ENCODE data around the gene NFIL3.

Gene NFIL3

DNA sequence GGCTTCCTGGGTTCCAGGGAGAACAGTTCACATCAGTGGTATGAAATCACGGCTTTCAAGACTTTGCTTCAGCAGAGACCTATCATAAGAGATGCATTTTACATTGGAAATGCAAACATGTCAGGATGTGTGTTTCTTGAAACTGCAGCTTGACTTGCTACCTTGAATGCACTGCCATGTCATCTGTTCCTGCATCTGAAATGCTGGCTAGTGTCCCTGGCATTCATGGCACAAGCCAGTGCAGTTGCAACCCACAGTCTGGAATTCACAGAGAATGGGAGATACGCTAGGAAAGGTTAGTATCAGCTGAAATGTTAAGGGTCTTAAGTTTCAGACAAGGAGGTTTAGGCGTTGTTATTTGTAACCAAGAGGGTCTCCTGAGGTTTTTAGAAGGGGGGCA lies 24.7 kb downstream of the NFIL3 start:
- TF ChIP-seq, protein P1, sequence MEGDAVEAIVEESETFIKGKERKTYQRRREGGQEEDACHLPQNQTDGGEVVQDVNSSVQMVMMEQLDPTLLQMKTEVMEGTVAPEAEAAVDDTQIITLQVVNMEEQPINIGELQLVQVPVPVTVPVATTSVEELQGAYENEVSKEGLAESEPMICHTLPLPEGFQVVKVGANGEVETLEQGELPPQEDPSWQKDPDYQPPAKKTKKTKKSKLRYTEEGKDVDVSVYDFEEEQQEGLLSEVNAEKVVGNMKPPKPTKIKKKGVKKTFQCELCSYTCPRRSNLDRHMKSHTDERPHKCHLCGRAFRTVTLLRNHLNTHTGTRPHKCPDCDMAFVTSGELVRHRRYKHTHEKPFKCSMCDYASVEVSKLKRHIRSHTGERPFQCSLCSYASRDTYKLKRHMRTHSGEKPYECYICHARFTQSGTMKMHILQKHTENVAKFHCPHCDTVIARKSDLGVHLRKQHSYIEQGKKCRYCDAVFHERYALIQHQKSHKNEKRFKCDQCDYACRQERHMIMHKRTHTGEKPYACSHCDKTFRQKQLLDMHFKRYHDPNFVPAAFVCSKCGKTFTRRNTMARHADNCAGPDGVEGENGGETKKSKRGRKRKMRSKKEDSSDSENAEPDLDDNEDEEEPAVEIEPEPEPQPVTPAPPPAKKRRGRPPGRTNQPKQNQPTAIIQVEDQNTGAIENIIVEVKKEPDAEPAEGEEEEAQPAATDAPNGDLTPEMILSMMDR (IDR thresholded peaks at IDR 0.05; ENCODE audit: low read depth, low read length, missing control alignments): no peak
- DNase-seq (ENCODE audit: low read depth): no peak
- no peak overlapping the region for H3K4me3 ChIP-seq (ENCODE audit: low read depth, low read length)
- in situ Hi-C loops (cut with HindIII; ENCODE audit: low sequenced_read_pairs): loop anchor here (5.0 kb wide), 1 partner anchor 37 kb away; the partner anchor contains the start of gene AUH

DNA sequence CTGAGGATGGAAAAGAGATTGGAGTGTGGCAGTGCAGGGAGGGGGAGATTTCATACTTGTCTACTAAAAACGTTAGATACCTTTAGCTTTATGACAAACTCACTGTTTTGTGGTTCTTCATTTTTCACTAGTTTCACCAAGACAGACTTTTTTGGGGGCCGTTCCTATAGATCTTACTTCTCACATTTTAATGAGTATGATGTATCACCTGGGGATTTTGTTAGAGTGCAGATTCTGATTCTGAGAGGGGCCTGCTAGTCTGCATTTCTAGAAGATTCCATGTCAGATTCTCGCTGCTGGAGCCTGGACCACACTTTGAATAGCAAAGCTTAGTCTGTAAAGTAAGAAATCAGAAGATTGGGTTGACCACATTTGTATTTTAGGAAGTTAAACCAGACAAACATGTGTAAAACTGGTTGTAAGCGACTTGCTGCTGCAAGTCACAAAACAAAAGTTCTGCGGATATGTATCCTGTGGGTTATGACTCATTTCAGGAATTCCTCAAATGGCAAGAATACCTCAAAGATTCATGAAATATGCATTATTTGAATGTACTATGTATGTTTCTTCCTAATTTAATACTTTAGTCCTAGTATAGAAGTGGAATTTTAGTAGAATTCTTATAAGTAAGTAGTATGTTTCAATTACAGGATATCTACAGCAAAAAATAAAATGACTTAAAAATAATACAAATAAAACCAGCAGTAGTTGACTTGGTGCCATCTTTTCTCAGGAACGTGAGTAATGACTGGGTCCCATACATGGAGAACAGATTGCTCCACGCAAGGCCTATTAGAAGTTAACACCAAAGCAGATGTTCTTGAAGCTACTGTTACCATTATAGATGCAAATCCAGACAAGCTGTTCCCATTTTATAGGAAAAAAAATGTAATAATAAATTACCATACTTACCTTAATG lies 27.8 kb downstream of the NFIL3 start:
- in situ Hi-C loops (cut with HindIII; ENCODE audit: low sequenced_read_pairs): loop anchor here (5.0 kb wide), 1 partner anchor 34 kb away; the partner anchor contains the start of gene AUH
- DNase-seq (ENCODE audit: low read depth): peak; percentile 87
- no peak overlapping the region for H3K4me3 ChIP-seq (ENCODE audit: low read depth, low read length)
- TF ChIP-seq, protein P1 (IDR thresholded peaks at IDR 0.05; ENCODE audit: low read depth, low read length, missing control alignments): no peak

DNA sequence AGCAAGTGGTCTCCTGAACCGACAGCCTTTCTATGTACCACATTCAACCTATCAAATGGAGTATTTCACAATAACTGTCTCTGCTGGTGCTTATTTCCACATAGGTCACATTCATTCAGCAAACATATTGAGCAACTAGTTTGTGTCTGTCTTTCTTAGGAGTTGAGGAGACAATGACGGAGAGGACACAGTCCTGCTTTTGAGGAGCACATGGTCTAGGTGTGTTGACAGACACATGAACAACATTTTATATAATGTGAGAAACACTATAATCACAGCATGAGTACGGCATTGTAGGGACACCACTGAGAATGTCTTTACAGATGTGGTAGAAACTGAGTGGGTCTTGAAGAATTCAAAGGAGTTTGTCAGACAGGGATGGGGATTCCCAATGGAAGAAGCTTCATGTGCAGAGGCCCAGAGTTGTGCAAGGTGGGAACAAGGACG lies 28.5 kb downstream of the NFIL3 start:
- TF ChIP-seq, protein P1 (IDR thresholded peaks at IDR 0.05; ENCODE audit: low read depth, low read length, missing control alignments): no peak
- in situ Hi-C loops (cut with HindIII; ENCODE audit: low sequenced_read_pairs): loop anchor here (5.0 kb wide), 1 partner anchor 33 kb away; the partner anchor contains the start of gene AUH
- no peak for DNase-seq (ENCODE audit: low read depth)
- no peak overlapping the region for H3K4me3 ChIP-seq (ENCODE audit: low read depth, low read length)

DNA sequence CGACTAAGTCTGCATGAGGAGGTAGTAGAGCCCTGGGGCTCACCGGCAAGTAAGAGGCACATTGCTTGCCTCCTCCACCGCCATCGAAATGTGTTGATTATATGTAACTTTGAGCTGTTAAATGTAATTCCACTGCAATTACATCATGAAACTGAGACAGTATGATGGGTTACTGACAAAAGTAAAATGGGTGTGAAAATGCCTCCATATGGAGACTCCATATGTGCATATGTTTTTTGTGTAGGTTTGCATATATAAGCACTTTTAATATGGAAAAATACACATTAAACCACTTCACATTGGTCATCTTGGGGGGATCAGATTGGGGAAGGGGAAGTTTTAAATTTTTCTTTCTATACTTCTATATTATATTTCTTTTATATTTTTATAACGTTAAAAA lies 29.8 kb downstream of the NFIL3 start:
- no peak overlapping the region for H3K4me3 ChIP-seq (ENCODE audit: low read depth, low read length)
- TF ChIP-seq, protein P1 (IDR thresholded peaks at IDR 0.05; ENCODE audit: low read depth, low read length, missing control alignments): no peak
- DNase-seq (ENCODE audit: low read depth): no peak
- in situ Hi-C loops (cut with HindIII; ENCODE audit: low sequenced_read_pairs): no loop called here

DNA sequence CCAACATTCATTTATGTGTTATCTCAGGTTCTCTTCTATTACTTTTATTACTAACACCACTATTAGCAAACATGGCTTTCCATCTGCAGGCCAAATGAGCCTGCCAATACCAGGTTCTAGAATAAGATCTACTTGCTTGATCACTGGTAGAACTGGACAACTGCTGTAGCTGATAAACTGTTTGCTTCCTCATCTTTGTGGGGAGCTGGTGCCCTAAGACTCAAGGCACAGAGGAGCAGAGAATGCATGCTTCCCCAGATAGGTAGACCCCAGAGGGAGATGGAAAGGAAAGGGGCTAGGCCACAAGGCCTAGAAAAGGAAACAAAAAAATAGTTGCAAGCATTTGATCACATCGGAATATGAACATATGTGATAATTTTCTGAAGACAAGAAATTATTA lies 31.2 kb downstream of the NFIL3 start:
- in situ Hi-C loops (cut with HindIII; ENCODE audit: low sequenced_read_pairs): no loop called here
- TF ChIP-seq, protein P1 (IDR thresholded peaks at IDR 0.05; ENCODE audit: low read depth, low read length, missing control alignments): no peak
- DNase-seq (ENCODE audit: low read depth): no peak
- H3K4me3 ChIP-seq (ENCODE audit: low read depth, low read length): no peak overlapping the region

DNA sequence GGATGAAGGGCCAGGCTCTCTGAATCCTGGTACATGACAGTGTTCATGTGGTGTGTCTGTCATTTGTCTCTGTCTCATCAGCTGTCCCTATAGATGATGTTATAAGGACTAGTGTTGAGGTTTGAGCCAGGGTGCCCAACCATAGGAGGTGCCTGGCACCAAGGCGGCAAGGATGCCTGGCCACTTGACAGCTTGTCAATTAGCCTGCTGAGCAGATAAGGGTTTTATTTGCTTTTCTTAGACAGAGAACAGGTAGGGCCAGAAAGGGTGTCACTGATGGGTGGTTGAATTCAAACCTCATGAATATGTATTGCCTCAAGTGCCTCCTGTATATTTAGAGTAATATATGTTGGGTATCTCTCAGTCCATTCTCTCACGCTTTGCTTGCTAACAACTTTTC lies 31.8 kb downstream of the NFIL3 start:
- no peak overlapping the region for H3K4me3 ChIP-seq (ENCODE audit: low read depth, low read length)
- TF ChIP-seq, protein P1 (IDR thresholded peaks at IDR 0.05; ENCODE audit: low read depth, low read length, missing control alignments): no peak
- DNase-seq (ENCODE audit: low read depth): no peak
- in situ Hi-C loops (cut with HindIII; ENCODE audit: low sequenced_read_pairs): no loop called here
